Activated CD8-positive, alpha-beta memory T cell treated with anti-CD3 and anti-CD28 coated beads for 4 hours (primary cell): Measurements from ENCODE around the gene COLEC12.
"Not testable (repeated sequence)": the region's sequence is repeated elsewhere in the genome, so short reads cannot be mapped to it uniquely, and the experiment has no call there.

Source experiments
- DNase-seq, 2 donors: peaks; one replicate each; pipeline ENCODE4 v3.0.0-alpha.2; 2020; ENCODE audit warnings: low read depth in 2 of 2

Gene COLEC12

DNA sequence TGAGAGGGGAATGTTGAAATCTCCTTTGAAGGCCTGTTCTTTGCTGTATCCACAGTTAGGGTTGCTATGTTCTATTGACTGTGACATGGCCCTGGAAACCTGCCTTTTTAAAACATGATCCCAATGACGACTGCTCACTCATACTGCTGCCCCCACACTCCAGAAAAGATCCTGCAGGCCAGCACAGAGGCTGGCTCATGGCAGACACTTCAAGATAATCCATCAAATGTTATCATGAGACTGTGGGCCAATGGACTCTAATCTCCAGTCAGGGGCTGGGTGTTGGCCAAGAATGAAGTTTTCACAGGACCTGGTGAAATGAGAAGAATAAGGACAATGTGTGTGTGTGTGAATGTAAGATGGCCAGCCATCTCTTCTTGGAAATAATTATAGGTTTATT is 173.7 kb downstream of the COLEC12 start:
- no peak for DNase-seq

DNA sequence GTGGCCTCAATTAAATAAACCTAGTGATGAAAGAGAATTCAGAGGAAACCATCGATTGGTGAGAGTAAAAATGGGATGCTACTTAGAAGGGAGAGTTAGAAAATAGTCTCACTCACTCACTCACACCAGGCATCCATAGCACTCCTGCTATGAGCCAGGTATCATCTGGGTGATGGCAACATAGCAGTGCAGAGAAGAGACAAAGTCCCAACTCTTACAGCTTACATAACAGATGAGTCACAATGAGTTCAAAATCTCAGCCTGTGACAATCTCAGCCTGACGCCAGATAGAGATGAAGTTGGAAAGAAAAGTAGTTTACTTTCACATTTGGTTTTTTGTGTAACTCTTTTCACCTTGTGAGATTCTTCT is 177.3 kb downstream of the COLEC12 start:
- no peak for DNase-seq

- no peak for DNase-seq
Observed at GRCh38 chr18:321865-322467, 178.5 kb downstream of the COLEC12 start.

DNA sequence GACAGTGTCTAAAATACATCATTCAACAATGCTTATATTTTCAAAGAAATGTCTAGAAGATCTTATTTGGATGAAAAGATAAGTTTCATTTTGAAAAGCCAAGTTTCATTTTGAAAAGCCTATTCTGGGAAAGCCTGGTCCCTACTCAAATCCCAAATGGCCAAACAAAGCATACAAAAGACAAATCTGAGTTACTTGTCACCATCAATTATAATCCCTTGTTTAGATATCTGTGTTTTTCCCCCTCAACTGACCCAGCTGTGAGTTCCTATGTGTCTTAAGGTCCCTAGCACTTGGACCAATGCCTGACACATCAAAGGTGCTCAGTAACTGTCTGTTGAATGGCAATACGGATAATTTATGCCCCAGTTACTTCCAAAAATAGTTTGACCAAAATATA is 180.3 kb downstream of the COLEC12 start:
- no peak for DNase-seq

DNA sequence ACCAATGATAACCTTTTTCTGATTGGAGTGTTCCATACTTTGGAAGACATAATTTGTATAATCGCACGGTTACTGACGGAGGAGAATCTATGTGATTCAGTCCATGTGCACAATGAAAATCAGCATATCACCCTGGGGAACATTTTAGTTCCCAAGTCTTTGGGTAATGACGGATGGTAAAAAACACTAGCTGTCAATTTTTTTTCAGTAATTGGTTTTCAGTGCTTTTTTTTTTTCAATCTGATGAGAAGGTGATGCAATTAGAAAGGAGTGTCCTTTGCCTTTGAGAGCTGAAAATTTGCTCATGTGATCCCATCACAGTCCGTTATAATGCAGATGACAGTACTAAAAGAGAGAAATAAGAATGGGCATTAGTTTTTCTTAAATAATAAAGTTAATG is 180.8 kb downstream of the COLEC12 start:
- DNase-seq, result no peak

DNA sequence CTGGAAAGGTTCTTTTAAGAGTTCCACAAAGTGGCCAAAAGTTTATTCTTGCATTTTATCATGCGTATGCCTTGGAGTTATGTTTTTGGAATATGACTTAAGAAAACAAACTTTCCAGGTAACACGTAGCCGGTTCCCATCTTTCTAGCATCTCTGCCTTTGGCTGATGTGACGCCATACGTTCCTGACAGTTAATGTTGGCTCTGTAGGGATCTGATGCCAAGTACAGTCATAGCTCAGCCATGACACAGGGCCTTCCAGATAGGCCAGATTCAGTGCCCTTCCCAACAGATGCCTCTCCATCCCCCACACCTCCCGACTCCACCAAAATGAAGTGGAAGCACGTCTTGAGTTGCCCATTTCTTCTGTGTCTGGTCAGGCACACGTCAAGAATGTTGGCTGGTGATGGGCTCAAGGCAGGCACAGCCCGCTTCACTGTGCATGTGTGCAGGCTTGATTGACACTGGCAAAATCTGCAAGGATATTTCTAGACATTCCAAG is 181.7 kb downstream of the COLEC12 start:
- no peak for DNase-seq

GRCh38 chr18:317618-318017 is 182.9 kb downstream of the COLEC12 start:
- no peak for DNase-seq

GRCh38 chr18:316393-316792 is 184.1 kb downstream of the COLEC12 start:
- no peak for DNase-seq

DNA sequence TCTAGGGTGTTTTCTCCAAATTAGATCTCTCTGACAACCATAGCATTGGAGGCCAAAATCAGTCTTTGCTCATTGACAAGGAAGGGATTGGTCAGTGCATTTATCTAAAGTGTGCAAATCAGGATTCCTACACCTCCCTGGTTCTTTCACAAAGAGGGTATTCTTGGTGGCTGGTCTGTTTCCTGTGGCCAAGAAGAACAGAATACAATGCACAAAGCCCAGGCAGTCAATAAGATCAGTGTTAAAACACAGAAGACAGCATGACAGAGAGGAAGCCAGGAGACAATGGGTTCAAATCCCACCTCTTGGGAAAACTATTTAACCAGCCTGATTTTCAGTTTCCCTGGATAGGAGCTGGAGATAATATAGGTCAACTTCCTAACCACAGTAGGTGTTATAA is 186.6 kb downstream of the COLEC12 start:
- DNase-seq, result no peak

DNA sequence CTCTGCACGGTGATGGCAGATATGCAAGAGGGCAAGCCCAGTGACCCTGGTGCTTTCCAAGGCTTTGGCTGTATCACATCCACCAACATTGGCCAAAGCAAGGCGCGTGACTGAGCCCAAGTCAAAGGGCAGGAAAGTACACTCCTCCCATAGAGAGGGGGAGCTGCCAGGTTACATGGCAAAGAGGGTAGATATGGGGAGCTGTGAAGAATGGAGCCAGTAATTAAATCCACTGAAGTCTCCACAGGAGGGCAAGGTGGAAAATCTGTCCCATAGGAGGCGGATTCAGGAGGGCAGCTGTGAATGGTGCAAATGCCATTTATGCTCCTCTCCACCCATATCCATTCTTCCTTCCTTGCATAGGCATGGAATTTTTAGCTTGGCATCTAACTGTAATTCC is 188.1 kb downstream of the COLEC12 start:
- no peak for DNase-seq

- no peak for DNase-seq
Observed at GRCh38 chr18:310042-310441, 190.5 kb downstream of the COLEC12 start.

- DNase-seq, result not testable (repeated sequence)
Observed at GRCh38 chr18:308086-308485, 192.4 kb downstream of the COLEC12 start.

DNA sequence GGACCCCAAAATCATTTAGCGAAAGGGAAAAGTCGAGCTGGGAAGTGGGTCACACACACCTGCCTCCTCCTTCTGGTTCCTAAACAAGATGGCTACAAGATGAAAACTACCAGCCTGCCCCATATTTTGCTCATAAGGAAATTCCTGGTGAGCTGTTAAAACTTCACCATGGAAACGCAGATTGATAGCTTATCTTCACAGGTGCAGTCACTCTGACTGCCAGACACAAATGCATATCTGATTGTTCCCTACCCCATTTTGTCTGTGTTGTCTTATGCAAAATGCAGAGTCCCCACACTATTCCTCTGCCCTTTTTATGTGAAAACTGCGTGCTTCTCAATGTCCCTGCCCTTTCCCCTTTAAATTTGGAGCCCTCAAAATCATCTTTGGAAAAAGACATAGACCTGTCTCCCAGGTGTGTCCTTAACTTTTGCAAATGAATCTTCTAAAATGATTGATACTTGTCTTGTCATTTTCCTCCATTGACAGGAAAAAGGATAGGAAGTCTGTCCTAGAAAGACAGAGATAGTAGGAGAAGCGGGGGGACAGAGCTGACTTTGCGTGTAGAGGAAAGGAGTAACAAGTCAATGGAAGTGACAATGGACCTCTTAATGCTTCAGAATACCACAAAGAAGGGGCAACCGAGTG is 193.8 kb downstream of the COLEC12 start:
- no peak for DNase-seq

DNA sequence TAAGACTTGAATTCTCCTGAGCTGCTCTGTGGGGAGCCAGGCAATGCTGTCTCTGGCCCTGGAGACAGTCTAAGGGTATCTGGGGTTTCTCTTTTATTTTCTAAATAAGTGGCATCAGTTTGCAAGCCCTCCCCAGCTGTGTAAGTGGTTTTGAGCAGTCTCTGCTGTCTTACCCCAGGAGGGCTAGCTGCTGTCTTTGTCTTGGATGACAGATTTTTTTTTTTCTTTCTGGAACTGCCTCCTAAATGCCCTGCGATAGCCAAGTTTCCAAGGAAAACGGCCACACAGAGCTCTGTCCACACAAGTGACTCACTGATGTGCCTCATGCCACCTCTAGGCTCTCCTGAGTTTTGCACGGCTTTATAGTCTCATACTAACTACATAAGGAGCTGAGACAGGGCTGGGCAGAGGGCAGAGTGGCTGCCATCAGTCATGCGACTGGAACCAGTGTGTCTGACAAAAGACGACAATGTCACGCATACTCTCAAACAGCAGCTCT is 195.4 kb downstream of the COLEC12 start:
- no peak for DNase-seq

GRCh38 chr18:303607-304006 is 196.9 kb downstream of the COLEC12 start:
- no peak for DNase-seq

DNA sequence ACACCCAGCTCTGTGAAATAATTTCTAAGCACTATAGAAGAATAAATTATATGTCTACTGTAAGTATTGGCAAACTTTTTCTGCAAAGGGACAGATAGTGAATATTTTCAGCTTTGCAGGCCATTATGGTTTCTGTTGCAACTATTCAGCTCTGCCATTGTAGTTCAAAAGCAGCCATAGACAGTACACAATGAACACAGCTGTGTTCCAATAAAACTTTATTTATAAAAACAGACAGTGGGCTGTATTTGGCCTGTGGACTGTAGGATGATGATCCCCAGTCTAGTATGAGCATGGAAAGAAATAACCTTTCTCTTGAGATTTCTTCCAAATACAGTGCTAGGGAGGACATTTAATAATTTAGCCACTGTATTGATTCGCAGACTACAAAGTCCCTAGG is 197.5 kb downstream of the COLEC12 start:
- DNase-seq, result no peak

- no peak for DNase-seq
Observed at GRCh38 chr18:302097-302496, 198.4 kb downstream of the COLEC12 start.

- DNase-seq, result no peak
Observed at GRCh38 chr18:297936-298335, 202.6 kb downstream of the COLEC12 start.

- no peak for DNase-seq
Observed at GRCh38 chr18:295756-296490, 204.6 kb downstream of the COLEC12 start.

GRCh38 chr18:294566-294965 is 205.9 kb downstream of the COLEC12 start:
- no peak for DNase-seq

GRCh38 chr18:293536-293935 is 207.0 kb downstream of the COLEC12 start:
- DNase-seq, result no peak

- DNase-seq, result no peak
Observed at GRCh38 chr18:292271-292670, 208.2 kb downstream of the COLEC12 start.

DNA sequence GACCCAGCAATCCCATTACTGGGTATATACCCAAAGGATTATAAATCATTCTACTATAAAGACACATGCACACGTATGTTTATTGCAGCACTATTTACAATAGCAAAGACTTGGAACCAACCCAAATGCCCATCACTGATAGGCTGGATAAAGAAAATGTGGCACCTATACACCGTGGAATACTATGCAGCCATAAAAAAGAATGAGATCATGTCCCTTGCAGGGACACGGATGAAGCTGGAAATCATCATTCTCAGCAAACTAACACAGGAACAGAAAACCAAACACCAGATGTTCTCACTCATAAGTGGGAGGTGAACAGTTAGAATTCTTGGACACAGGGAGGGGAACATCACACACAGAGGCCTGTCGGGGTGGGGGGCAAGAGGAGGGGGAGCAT is 210.5 kb downstream of the COLEC12 start:
- DNase-seq, result not testable (repeated sequence)
